ENCODE measurements around the gene HOXD10.

DNA sequence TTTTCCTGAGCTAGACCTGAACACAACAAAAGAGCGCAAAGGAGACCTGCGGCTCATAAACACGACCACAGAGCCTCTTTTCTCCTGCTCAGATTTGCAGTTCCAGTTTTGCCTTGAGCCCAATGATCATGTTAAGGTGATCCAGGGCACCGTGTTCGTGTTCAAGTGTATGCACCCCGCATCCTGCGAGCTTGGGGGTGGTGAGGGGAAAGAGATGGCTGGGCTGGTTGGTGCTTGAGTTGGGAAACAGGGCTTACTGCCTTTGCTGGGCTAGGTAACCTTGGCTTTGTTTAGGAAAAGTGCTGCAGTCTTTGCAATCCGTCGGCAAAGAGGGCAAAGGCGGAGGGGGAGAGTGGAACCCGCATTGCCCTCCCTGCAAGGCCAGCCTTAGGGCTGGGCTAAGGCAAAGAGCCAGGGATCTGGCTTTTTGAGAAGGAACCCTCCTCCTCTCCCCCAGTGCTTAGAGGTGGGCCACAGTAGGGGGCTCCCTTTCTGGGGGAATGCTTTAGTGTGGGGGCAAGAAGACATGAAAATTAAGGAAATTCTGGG lies 1.3 kb downstream of the HOXD10 start:
- TF ChIP-seq EZH2 (IDR thresholded peaks at IDR 0.05; ENCODE audit: insufficient read depth, poor library complexity, severe bottlenecking), result no peak
- TF ChIP-seq EZH2phosphoT487 (IDR thresholded peaks at IDR 0.05; ENCODE audit: insufficient read depth, low read depth), result no peak

Data from GM23248 (cell line).